Measurements from ENCODE around the gene HEYL.

HEYL gene

DNA sequence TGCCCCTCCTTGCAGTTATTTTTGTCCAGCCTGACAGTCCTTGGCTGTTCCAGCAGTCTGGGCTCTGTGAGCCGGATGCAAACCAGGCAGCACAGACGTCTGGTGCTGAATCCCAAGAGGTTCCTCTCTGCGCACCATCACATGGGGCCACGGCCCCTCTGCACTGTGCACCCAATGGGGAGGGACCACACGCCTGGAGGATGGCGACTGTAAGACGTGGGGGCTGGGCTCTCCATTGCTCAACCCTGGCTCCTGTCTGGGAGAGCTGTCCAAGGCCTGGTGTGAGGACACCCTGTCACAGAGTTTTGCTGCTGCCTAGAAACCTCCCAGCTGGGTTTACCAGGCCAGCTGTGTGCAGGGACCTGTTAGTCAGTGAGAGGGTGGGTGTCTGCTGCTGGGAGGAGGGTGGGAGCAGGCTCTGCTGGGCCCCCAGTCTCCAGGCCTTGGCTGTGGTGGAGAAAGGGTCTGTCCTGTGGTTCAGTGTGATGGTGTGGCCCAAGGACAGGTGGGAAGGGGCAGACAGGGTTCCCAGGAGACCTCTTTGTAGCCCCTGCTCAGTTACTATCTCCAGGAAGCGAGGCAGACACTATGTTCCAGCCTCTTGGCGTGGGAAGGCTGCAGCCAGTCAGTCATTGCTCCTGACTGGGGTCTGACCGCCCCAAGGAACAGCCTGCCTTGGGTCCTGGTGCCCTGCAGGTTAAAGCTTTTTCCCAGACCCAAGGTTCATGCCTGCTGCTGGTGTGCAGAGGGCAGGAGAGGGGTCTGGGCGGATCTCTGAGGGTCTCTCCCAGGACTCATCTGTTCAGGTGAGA is 13.8 kb downstream of the HEYL start:
- peaks cover 8% of the 10 kb centered on the region for H3K27me3 ChIP-seq (ENCODE audit: control insufficient read depth, low read length)
- no peaks in the 10 kb centered on the region for H3K9me2 ChIP-seq (replicated peaks; ENCODE audit: control insufficient read depth, low read length)
- H3K9me3 ChIP-seq (ENCODE audit: control insufficient read depth, insufficient read depth, low read length): no peaks in the 10 kb centered on the region
- no peak overlapping the region for H3K27ac ChIP-seq (ENCODE audit: low read depth, low read length)
- TF ChIP-seq, protein P1, sequence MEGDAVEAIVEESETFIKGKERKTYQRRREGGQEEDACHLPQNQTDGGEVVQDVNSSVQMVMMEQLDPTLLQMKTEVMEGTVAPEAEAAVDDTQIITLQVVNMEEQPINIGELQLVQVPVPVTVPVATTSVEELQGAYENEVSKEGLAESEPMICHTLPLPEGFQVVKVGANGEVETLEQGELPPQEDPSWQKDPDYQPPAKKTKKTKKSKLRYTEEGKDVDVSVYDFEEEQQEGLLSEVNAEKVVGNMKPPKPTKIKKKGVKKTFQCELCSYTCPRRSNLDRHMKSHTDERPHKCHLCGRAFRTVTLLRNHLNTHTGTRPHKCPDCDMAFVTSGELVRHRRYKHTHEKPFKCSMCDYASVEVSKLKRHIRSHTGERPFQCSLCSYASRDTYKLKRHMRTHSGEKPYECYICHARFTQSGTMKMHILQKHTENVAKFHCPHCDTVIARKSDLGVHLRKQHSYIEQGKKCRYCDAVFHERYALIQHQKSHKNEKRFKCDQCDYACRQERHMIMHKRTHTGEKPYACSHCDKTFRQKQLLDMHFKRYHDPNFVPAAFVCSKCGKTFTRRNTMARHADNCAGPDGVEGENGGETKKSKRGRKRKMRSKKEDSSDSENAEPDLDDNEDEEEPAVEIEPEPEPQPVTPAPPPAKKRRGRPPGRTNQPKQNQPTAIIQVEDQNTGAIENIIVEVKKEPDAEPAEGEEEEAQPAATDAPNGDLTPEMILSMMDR (IDR thresholded peaks at IDR 0.05; ENCODE audit: low read depth, low read length, poor library complexity, severe bottlenecking): no peak
- TF ChIP-seq EZH2phosphoT487 (IDR thresholded peaks at IDR 0.05; ENCODE audit: borderline replicate concordance, low read length): no peak
- H3K36me3 ChIP-seq (ENCODE audit: control insufficient read depth, low read length): no peaks in the 10 kb centered on the region
- no peaks in the 10 kb centered on the region for H3K4me1 ChIP-seq (ENCODE audit: control insufficient read depth, low read length)
- no peaks in the 10 kb centered on the region for H3F3A ChIP-seq (ENCODE audit: control insufficient read depth, insufficient read depth)
- no peak overlapping the region for H3K4me2 ChIP-seq (ENCODE audit: low read length)
- no peaks in the 10 kb centered on the region for H4K20me1 ChIP-seq (ENCODE audit: control insufficient read depth, insufficient read depth, low read depth, low read length)
- H3K4me3 ChIP-seq (ENCODE audit: low read length): no peak overlapping the region
- H3K79me2 ChIP-seq (ENCODE audit: control insufficient read depth, low read length): no peaks in the 10 kb centered on the region

DNA sequence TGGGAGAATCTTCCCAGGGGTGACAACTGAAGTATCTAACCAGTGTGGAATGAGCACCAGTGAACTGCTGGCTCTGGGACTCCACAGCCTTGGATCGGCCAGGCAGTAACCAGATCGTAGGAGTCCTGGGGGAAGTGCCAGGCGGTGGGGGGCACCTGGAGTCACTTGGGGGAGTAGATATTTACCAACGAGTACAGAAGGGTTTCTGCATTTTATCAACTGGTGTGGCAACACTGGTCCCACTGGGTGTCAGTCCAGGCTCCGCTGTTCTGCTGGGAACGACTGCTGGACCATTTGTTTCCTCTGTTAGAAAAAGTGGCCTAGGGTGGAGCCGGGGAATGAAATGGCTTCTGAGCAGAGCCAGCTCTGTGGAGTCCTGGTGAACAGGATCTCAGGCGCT is 14.4 kb downstream of the HEYL start:
- Histone ChIP-seq H3K4me1 (ENCODE audit: control insufficient read depth, low read length) (no peaks in the 10 kb centered on the region), H3F3A (ENCODE audit: control insufficient read depth, insufficient read depth) (no peaks in the 10 kb centered on the region), H3K9me2 (replicated peaks; ENCODE audit: control insufficient read depth, low read length) (no peaks in the 10 kb centered on the region), H3K4me2 (ENCODE audit: low read length) (no peak overlapping the region), H3K9me3 (ENCODE audit: control insufficient read depth, insufficient read depth, low read length) (no peaks in the 10 kb centered on the region), H3K27ac (ENCODE audit: low read depth, low read length) (no peak overlapping the region), H3K36me3 (ENCODE audit: control insufficient read depth, low read length) (no peaks in the 10 kb centered on the region), H3K79me2 (ENCODE audit: control insufficient read depth, low read length) (no peaks in the 10 kb centered on the region), H4K20me1 (ENCODE audit: control insufficient read depth, insufficient read depth, low read depth, low read length) (no peaks in the 10 kb centered on the region), H3K27me3 (ENCODE audit: control insufficient read depth, low read length) (peaks cover 6% of the 10 kb centered on the region), H3K4me3 (ENCODE audit: low read length) (no peak overlapping the region)
- TF ChIP-seq, protein P1 (IDR thresholded peaks at IDR 0.05; ENCODE audit: low read depth, low read length, poor library complexity, severe bottlenecking): no peak
- no peak for TF ChIP-seq EZH2phosphoT487 (IDR thresholded peaks at IDR 0.05; ENCODE audit: borderline replicate concordance, low read length)

GRCh38 chr1:39623053-39623452 is 16.4 kb downstream of the HEYL start:
- H3K27ac ChIP-seq (ENCODE audit: low read depth, low read length): no peak overlapping the region
- no peak overlapping the region for H3K4me3 ChIP-seq (ENCODE audit: low read length)
- H3F3A ChIP-seq (ENCODE audit: control insufficient read depth, insufficient read depth): no peaks in the 10 kb centered on the region
- no peak overlapping the region for H3K4me2 ChIP-seq (ENCODE audit: low read length)
- no peaks in the 10 kb centered on the region for H3K4me1 ChIP-seq (ENCODE audit: control insufficient read depth, low read length)
- no peaks in the 10 kb centered on the region for H3K9me3 ChIP-seq (ENCODE audit: control insufficient read depth, insufficient read depth, low read length)
- no peaks in the 10 kb centered on the region for H3K9me2 ChIP-seq (replicated peaks; ENCODE audit: control insufficient read depth, low read length)
- peaks cover 6% of the 10 kb centered on the region; the same call in 1 of the 2 replicates for H3K27me3 ChIP-seq (ENCODE audit: control insufficient read depth, low read length)
- no peaks in the 10 kb centered on the region for H4K20me1 ChIP-seq (ENCODE audit: control insufficient read depth, insufficient read depth, low read depth, low read length)
- no peaks in the 10 kb centered on the region for H3K79me2 ChIP-seq (ENCODE audit: control insufficient read depth, low read length)
- no peaks in the 10 kb centered on the region for H3K36me3 ChIP-seq (ENCODE audit: control insufficient read depth, low read length)
- TF ChIP-seq EZH2phosphoT487 (IDR thresholded peaks at IDR 0.05; ENCODE audit: borderline replicate concordance, low read length): no peak
- TF ChIP-seq, protein P1 (IDR thresholded peaks at IDR 0.05; ENCODE audit: low read depth, low read length, poor library complexity, severe bottlenecking): no peak
